GM18505 (cell line): ENCODE results near the gene ZDHHC23.
A peak's percentile ranks its signal among the peaks of the same experiment; 100 is the strongest.

Source experiments
- ATAC-seq: cut with Tn5 transposase; IDR thresholded peaks from one replicate; pipeline ENCODE4 v1.9.1; 2021; ENCODE audit not compliant: unreplicated experiment
- POLR2A ChIP-seq: IDR thresholded peaks from 4 replicates; pipeline ENCODE4 v1.6.1; 2011; ENCODE audit warnings: borderline replicate concordance; ENCODE audit not compliant: insufficient read depth, insufficient read length; ENCODE audit errors: extremely low read depth

ZDHHC23 gene

DNA sequence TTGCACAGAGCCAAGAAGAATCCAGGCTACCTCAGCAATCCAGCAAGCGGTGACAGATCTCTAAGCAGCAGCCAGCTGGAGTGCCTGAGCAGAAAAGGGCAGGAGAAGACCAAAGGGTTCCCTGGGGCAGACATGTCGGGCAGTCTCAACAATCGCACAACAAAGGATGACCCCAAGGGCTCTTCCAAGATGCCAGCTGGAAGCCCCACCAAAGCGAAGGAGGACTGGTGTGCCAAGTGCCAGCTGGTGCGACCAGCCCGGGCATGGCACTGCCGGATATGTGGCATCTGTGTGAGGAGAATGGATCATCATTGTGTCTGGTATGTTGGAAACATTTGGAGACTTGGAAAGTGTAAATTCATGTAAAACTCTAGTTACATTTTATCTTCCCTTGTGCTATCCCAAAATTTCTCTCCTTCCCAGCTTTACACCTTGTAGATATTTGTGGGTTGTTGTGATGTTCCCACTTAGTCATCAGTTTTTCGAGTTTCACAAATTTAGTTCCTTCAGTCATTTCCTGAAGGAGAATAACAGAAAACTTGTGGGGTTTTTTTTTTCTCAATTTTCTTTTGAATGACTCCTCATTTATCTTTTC is 6.4 kb downstream of the ZDHHC23 start:
- no peak for TF ChIP-seq POLR2A
- ATAC-seq, result no peak

DNA sequence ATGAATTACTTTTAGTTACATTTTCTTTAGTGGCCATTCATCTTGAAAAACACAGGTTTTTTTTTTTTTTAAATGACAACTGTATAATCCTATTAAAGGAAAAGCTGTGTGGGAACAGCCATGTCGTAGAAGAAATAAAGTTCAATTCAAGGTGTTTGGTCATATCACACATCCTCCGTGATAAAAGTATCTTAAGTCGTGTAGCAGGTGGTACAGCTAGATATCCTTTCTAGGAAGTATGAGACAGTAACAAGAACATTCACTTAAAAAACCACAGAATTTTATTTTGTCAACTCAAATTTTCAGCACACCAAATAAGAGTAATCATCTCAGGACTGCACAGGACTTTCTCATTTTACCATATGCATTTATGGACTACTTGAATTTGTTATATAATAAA is 16.1 kb downstream of the ZDHHC23 start:
- no peak for ATAC-seq
- TF ChIP-seq POLR2A, result no peak

DNA sequence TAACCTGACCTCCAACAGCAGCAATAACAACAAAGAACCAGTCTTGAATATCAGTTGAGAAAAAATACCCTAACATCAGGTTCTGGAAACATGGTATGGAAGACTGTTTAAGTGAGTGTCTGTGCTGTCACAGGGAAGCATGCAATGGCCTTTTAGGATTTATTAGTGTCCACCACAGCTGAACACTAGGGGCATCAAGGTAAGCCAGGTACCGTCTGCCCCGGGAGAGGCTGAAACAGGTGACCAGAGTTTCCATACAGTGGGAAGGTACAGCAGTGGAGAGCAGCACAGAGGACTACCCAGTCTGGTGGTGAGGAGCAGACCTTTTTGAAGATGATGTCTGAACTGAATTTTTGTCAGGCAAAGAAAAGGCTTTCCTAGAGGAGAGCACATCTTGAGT is 18.4 kb downstream of the ZDHHC23 start:
- no peak for TF ChIP-seq POLR2A
- ATAC-seq, result no peak

DNA sequence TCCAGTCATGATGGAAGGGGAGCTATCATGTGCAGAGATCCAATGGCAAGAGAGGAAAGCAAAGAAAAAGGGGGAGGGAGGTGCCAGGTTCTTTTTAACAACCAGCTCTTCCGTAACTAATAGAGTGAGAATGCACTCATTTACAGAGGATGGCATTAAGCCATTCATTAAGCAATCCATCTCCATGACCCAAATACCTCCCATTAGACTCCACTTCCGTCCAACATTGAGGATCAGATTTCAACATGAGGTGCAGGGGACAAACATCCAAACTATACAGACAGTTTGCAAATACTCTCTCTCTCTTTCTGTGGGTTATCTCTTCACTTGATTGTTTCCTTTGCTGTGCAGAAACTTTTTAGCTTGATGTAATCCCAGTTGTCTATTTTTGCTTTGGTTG is 21.2 kb downstream of the ZDHHC23 start:
- no peak for TF ChIP-seq POLR2A
- no peak for ATAC-seq

DNA sequence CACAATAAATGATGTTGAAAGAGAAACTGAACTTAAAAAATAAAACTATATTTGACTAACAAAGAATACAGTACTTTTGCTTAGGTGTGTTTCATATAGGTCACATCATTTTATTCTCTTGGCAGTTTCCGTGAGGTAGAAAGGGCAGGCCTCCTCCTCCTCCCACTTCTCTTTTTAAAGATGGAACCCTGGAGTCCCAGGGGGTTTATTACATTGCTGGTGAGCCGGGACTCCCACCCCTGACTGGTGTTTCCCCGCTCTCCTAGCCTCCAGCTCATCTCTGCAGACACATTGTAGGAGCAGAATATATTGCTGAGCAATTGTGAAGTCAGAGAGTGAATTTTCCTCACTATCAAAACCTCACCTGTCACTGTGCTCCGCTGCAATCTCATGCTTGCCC is 30.0 kb downstream of the ZDHHC23 start:
- ATAC-seq, result no peak
- no peak for TF ChIP-seq POLR2A

DNA sequence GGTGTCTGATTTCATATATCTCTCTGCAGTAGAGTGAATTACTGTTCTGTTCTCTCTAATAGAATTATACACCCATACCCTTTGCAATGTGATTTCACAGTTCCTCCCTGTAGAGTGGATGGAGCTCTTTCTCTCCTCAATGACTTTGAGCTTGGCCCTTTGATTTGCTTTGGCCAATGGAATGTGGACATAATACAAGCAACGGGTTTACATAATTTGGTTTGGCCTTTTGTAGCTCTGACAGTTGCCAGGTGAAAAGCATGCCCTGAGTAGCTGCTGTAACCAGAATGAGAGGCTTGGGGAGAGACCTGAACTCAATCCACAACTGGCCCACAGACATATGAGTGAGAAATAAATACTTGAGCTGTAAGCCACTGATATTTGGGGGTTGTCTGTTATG is 32.1 kb downstream of the ZDHHC23 start:
- no peak for ATAC-seq
- no peak for TF ChIP-seq POLR2A

DNA sequence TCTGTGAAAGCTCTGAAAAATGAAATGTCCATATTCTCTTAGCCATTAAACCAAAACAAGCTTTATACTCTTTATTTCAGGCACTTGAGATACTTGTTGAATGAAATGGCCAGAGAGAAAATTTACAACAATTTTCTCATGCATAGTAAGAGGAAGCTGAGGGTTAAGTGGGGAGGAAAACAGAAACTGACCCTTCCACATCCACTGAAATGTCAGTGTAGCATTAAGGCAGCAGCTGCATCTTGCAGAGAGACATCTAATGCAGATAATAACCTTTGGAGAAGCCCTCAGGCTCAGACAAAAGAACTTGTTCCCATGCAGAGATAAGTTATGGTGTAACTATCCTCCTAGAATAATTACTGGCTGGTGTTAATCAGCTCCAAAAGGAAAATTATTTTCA is 34.0 kb downstream of the ZDHHC23 start:
- no peak for ATAC-seq
- no peak for TF ChIP-seq POLR2A

DNA sequence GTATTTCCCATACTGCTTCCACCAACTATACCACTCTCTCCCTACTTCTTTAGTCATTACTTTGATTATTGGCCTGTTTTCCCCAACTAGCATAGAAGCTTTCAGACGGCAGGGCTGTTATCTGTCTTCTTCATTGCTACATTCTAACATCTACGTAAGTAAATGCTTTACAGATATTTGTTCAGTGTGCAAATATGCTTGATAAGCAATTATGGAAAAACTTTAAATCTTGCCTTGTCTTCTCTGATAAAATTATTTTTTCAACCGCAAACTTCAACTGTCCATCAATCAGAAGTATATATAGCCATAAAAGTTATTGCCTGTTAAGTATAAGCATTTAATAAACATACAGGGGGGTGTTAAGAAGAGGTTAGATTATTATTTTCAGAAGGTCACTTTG is 35.7 kb downstream of the ZDHHC23 start:
- ATAC-seq, result no peak
- TF ChIP-seq POLR2A, result no peak

DNA sequence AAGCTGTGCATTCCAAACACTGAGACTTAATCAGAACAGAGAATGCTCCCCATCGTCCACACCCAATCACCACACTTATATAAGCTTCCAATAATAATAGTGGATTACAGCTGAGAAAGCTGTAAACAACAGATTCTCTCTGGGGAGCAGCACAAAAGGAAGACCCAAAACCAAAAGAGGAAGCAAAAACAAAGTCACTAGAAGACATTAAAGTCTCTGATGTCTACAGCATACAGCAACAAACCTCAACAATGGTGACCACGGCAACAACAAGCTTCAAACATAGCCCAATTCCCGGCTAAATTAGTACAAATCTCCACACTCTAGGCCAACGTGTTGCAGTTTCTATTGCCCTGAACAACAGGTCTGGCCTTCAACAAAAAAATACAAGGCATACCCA is 37.7 kb downstream of the ZDHHC23 start:
- TF ChIP-seq POLR2A, result no peak
- ATAC-seq, result no peak

DNA sequence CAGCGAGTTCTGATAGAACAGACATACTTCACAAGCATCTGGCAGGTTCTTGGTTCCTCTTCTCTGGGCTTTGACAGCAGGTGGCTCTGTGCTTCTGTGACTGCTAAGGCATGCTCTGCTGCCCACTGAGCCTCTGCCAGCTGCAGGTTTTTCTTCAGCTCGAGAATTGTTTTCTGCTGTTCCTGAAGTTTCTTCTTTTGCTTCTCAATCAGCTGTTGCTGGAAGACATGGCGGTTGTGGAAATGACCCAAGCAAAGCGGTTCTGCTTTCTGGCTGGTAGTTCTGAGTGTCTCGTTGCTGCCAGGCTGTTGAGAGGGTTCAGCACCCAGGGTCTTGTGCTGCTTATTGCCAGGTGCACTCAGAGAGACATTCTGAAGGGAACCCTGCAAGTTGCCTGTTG is 57.7 kb downstream of the ZDHHC23 start:
- TF ChIP-seq POLR2A, result no peak
- peak; percentile 100 for ATAC-seq

DNA sequence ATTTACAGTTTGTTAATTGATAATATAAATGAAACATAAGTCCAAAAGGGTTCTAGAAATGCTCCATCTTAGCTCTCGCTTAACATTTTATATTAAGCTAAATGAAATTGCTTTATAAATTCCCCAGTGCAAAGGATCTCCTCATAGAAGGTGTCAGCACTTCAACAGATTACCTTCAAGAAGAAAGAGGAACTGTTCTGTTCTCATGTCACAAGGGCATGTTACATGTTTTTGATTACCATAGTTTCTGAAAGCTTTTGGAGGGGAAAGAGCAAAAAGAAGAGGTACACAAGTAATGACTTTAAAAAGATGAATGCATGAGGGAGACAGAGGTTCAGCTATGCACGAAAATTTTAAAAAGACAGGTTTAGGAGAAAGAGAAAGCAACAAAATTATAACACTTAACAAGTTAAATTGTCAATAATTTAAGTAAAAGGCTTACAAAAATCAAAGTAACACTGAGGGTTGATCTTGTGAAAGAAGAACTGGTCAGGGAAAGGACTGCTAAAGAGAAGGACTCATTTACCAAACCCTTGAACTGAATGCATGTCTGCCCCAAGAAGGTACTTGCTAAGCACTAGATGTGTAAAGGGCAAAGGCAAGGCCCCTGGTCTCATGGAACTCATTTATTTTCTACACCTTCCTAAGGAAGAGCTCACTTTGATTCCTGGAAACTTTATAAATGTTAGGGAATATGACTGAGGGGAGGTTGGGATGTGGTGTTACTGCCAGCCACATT is 63.4 kb downstream of the ZDHHC23 start:
- TF ChIP-seq POLR2A, result no peak
- ATAC-seq, result peak; percentile 89
